Suprapubic skin (tissue), 3 donors: ENCODE data around the gene DDX41.

ENCODE experiments used
- POLR2AphosphoS5 ChIP-seq, 3 donors: sonication (generic); formaldehyde crosslinking; IDR thresholded peaks; one replicate each; pipeline ENCODE4 v1.6.1; 2017; ENCODE audit warnings: antibody characterized with exemption in 3 of 3
- TF ChIP-seq, protein P1 (sequence below), 2 donors: fragments of 200-600 bp in 1 of 2; fragments of 450-650 bp in 1 of 2; sonication (generic) in 1 of 2; IDR thresholded peaks; one replicate each; pipeline ENCODE4 v1.5.1; 2016 to 2019; ENCODE audit warnings: antibody characterized with exemption in 2 of 2, mild to moderate bottlenecking in 1 of 2, moderate library complexity in 1 of 2

DNA sequence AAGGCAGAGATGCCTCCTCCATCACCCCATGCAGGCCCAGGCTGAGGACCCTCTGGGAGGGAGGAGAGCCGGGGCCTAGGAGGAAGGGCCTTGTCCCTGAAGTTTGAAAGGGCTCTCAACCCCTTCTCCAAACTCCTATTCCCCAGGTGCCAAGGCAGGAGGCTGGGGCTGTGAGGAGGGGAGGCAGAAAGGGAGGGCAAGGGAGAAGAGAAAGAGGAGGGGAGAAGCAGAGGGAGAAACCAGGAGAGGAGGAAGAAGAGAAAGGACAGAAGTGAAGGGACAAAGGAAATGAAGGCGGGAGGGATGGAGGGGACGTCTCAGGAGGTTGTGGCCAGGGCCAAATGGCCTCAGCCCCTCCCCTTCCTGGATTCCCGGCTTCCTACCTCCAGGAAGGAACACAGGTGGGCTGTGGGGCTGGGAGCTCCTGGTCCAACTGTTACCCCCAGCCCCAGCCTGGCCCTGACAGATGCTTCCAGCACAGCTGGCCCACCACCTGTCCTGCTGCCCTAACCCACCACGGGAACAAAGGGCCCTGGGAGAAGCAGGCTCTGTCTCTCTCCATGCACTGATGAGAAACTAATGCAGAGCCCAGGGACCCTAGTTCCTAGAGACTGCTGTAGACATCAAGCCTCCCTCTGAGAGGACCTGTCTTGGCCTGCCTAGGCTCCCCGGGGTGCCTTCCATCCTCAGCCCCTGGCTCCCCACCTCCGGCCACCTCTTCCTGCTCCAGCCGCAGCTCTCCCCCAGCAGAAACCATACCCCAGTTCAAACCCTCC lies 46.8 kb downstream of the DDX41 start:
- TF ChIP-seq, protein P1, sequence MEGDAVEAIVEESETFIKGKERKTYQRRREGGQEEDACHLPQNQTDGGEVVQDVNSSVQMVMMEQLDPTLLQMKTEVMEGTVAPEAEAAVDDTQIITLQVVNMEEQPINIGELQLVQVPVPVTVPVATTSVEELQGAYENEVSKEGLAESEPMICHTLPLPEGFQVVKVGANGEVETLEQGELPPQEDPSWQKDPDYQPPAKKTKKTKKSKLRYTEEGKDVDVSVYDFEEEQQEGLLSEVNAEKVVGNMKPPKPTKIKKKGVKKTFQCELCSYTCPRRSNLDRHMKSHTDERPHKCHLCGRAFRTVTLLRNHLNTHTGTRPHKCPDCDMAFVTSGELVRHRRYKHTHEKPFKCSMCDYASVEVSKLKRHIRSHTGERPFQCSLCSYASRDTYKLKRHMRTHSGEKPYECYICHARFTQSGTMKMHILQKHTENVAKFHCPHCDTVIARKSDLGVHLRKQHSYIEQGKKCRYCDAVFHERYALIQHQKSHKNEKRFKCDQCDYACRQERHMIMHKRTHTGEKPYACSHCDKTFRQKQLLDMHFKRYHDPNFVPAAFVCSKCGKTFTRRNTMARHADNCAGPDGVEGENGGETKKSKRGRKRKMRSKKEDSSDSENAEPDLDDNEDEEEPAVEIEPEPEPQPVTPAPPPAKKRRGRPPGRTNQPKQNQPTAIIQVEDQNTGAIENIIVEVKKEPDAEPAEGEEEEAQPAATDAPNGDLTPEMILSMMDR (IDR thresholded peaks at IDR 0.05): no peak
- TF ChIP-seq POLR2AphosphoS5 (IDR thresholded peaks at IDR 0.05): no peak
